HEK293 (cell line): ENCODE measurements around the gene POU2AF3.

Source experiments
- CTCF ChIA-PET: fragments of 350-600 bp; formaldehyde crosslinking; extraction: SDS; loops from one replicate; lab custom pipeline; 2021; ENCODE audit warnings: antibody characterized with exemption; lab: Yijun Ruan, JAX
- POLR2A ChIA-PET: fragments of 300-600 bp; formaldehyde crosslinking; extraction: SDS; loops from one replicate; lab custom pipeline; 2020; ENCODE audit warnings: antibody characterized with exemption, inconsistent platforms; lab: Yijun Ruan, JAX
- H3K27ac ChIP-seq: fragments of 200-500 bp; sonication (Bioruptor generic); 2 replicates; pipeline ENCODE4 v1.5.1; 2014; ENCODE audit warnings: low read depth, low read length, control low read depth, inconsistent platforms; ENCODE audit errors: extremely low read depth
- H3K36me3 ChIP-seq, 2 experiments: fragments of 200-500 bp in 1 of 2; sonication (Bioruptor generic) in 1 of 2; 1 replicate in 1 of 2; 2 replicates in 1 of 2; pipeline ENCODE4 v1.5.1; 2014 to 2017; ENCODE audit warnings: inconsistent platforms in 2 of 2, low read length in 2 of 2; ENCODE audit not compliant: control insufficient read depth in 2 of 2, insufficient read depth in 1 of 2
- H3K4me1 ChIP-seq: fragments of 200-500 bp; sonication (Bioruptor generic); 2 replicates; pipeline ENCODE4 v1.5.1; 2014; ENCODE audit warnings: mild to moderate bottlenecking, low read length, inconsistent platforms; ENCODE audit not compliant: control insufficient read depth, insufficient read depth
- H3K4me3 ChIP-seq: 2 replicates; pipeline ENCODE4 v1.5.1; 2011; ENCODE audit warnings: low read depth, mild to moderate bottlenecking, control low read depth, low read length, moderate library complexity
- H3K9me3 ChIP-seq: fragments of 200-500 bp; sonication (Bioruptor generic); 2 replicates; pipeline ENCODE4 v1.5.1; 2014; ENCODE audit warnings: low read depth, low read length, inconsistent platforms; ENCODE audit not compliant: control insufficient read depth, insufficient read depth
- BCL11B ChIP-seq: fragments of 450-650 bp; formaldehyde crosslinking; IDR thresholded peaks from 2 replicates; pipeline ENCODE4 v1.5.1; 2016; ENCODE audit warnings: low read depth, missing biosample characterization, missing genetic modification characterization
- HOXA7 ChIP-seq: sonication (generic); formaldehyde crosslinking; IDR thresholded peaks from 2 replicates; pipeline ENCODE4 v1.8.1; 2022; ENCODE audit warnings: missing genetic modification reagents, borderline replicate concordance
- KLF9 ChIP-seq: fragments of 450-650 bp; formaldehyde crosslinking; IDR thresholded peaks from 2 replicates; pipeline ENCODE4 v1.5.1; 2016; ENCODE audit warnings: missing biosample characterization, missing genetic modification characterization, low read depth
- OSR2 ChIP-seq: fragments of 450-650 bp; formaldehyde crosslinking; IDR thresholded peaks from 2 replicates; pipeline ENCODE4 v1.5.1; 2016; ENCODE audit warnings: missing biosample characterization, missing genetic modification characterization
- YY2 ChIP-seq: fragments of 450-650 bp; formaldehyde crosslinking; IDR thresholded peaks from 2 replicates; pipeline ENCODE4 v1.5.1; 2016; ENCODE audit warnings: missing biosample characterization, missing genetic modification characterization
- ZNF112 ChIP-seq: fragments of 450-650 bp; formaldehyde crosslinking; IDR thresholded peaks from 2 replicates; pipeline ENCODE4 v1.5.0; 2017; ENCODE audit warnings: missing biosample characterization, missing genetic modification characterization
- ZNF114 ChIP-seq: fragments of 450-650 bp; formaldehyde crosslinking; IDR thresholded peaks from 2 replicates; pipeline ENCODE4 v1.5.0; 2017; ENCODE audit warnings: missing biosample characterization, missing genetic modification characterization
- ZNF146 ChIP-seq: fragments of 450-650 bp; formaldehyde crosslinking; IDR thresholded peaks from 2 replicates; pipeline ENCODE4 v1.5.1; 2016; ENCODE audit warnings: missing biosample characterization, missing genetic modification characterization
- ZNF169 ChIP-seq: fragments of 450-650 bp; formaldehyde crosslinking; IDR thresholded peaks from 2 replicates; pipeline ENCODE4 v1.5.1; 2016; ENCODE audit warnings: missing biosample characterization, missing genetic modification characterization
- ZNF211 ChIP-seq: fragments of 450-650 bp; formaldehyde crosslinking; IDR thresholded peaks from 2 replicates; pipeline ENCODE4 v1.5.1; 2016; ENCODE audit warnings: low read depth, missing biosample characterization, missing genetic modification characterization
- ZNF248 ChIP-seq: fragments of 450-650 bp; formaldehyde crosslinking; IDR thresholded peaks from 2 replicates; pipeline ENCODE4 v1.5.1; 2017; ENCODE audit warnings: missing biosample characterization, missing genetic modification characterization
- ZNF274 ChIP-seq, 2 experiments: fragments of 200-500 bp in 1 of 2; fragments of 450-650 bp in 1 of 2; sonication (Bioruptor generic) in 1 of 2; formaldehyde crosslinking in 1 of 2; IDR thresholded peaks; 2 replicates each; pipeline versions ENCODE4 v1.5.1 to v1.6.1; 2014 to 2016; ENCODE audit warnings: borderline replicate concordance in 1 of 2, inconsistent platforms in 1 of 2, low read length in 1 of 2, missing biosample characterization in 1 of 2, missing genetic modification characterization in 1 of 2
- ZNF335 ChIP-seq: fragments of 450-650 bp; formaldehyde crosslinking; conservative IDR thresholded peaks from 2 replicates; pipeline ENCODE4 v1.5.1; 2016; ENCODE audit warnings: missing biosample characterization, missing genetic modification characterization
- ZNF350 ChIP-seq: fragments of 450-650 bp; formaldehyde crosslinking; IDR thresholded peaks from 2 replicates; pipeline ENCODE4 v1.5.0; 2017; ENCODE audit warnings: missing biosample characterization, mild to moderate bottlenecking, missing genetic modification characterization
- ZNF416 ChIP-seq: fragments of 450-650 bp; formaldehyde crosslinking; IDR thresholded peaks from 2 replicates; pipeline ENCODE4 v1.5.1; 2016; ENCODE audit warnings: missing biosample characterization, missing genetic modification characterization
- ZNF426 ChIP-seq: fragments of 450-650 bp; formaldehyde crosslinking; IDR thresholded peaks from 2 replicates; pipeline ENCODE4 v1.5.1; 2017; ENCODE audit warnings: missing biosample characterization, missing genetic modification characterization, mild to moderate bottlenecking, inconsistent platforms, moderate library complexity
- ZNF629 ChIP-seq: fragments of 450-650 bp; formaldehyde crosslinking; IDR thresholded peaks from 2 replicates; pipeline ENCODE4 v1.5.1; 2017; ENCODE audit warnings: missing biosample characterization, missing genetic modification characterization
- ZNF660 ChIP-seq: fragments of 450-650 bp; IDR thresholded peaks from 2 replicates; pipeline ENCODE4 v1.5.1; 2018; ENCODE audit warnings: missing biosample characterization, mild to moderate bottlenecking, missing genetic modification characterization
- ZNF777 ChIP-seq: fragments of 450-650 bp; formaldehyde crosslinking; IDR thresholded peaks from 2 replicates; pipeline ENCODE4 v1.5.1; 2017; ENCODE audit warnings: missing biosample characterization, missing genetic modification characterization, borderline replicate concordance
- TF ChIP-seq, protein P1 (sequence below): fragments of 450-650 bp; formaldehyde crosslinking; optimal IDR thresholded peaks from 2 replicates; pipeline ENCODE3; 2016; ENCODE audit warnings: missing biosample characterization, mild to moderate bottlenecking, missing genetic modification characterization
- TF ChIP-seq, protein P2 (sequence below): fragments of 450-650 bp; formaldehyde crosslinking; IDR thresholded peaks from 2 replicates; pipeline ENCODE4 v1.5.1; 2016; ENCODE audit warnings: missing biosample characterization, missing genetic modification characterization
- TF ChIP-seq, protein P3 (sequence below): fragments of 450-650 bp; formaldehyde crosslinking; IDR thresholded peaks from 2 replicates; pipeline ENCODE4 v1.5.1; 2017; ENCODE audit warnings: missing biosample characterization, missing genetic modification characterization
- TF ChIP-seq, protein P4 (sequence below): fragments of 450-650 bp; formaldehyde crosslinking; IDR thresholded peaks from 2 replicates; pipeline ENCODE4 v1.5.1; 2016; ENCODE audit warnings: missing biosample characterization, missing genetic modification characterization
- TF ChIP-seq, protein P5 (sequence below): fragments of 450-650 bp; formaldehyde crosslinking; IDR thresholded peaks from 2 replicates; pipeline ENCODE4 v1.5.1; 2016; ENCODE audit warnings: missing biosample characterization, missing genetic modification characterization
- TF ChIP-seq, protein P6 (sequence below): fragments of 450-650 bp; formaldehyde crosslinking; IDR thresholded peaks from 2 replicates; pipeline ENCODE4 v1.5.1; 2016; ENCODE audit warnings: missing biosample characterization, missing genetic modification characterization

Gene POU2AF3

DNA sequence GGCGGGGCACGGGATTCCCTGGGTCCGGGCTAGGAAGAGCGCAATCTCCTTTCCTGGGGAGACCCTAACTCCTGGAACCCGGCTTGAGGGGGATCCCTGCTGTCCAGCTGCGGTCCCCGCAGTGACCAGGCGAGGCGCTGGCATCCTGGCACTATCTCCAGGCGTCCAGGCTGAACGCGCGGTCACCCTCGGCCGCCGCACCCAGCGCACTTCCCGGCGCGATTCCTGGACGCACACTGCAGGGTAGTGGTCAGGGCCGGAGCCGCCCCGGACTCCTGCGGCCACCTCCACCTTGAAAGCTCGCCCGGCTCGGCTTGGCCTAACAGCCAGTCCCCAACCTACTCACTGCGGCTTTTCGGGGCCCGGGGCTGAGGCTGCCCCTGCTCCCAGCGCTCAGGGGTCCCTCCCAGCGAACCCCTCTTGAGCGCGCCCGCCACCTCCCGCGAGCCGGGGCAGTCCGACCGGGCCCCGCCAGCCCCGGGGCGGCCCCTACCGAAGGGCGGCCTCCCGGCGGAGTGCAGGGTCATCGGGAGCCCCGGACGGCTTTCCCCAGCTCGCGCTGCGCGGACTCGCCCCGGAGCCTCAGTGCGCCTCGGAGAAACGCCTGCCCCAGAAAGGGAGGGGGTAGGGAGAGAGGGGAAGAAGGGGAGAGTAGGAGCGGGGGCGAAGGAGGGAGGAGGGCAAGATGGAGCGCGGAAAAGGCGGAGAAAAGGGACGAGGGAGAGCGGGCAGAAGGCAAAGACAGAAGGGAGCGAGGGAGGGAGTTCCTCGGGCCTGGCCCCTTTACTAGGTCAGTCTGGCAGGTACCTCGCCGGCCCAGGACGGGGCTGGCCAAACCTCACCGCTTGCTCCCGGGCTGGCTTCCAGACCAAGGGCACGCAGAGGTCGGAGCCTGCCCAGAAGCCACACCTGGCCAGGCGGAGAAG, 1.0 kb downstream of the POU2AF3 start (continued):
- no peak for TF ChIP-seq ZNF274 (IDR thresholded peaks at IDR 0.05; ENCODE audit: low read length)
- TF ChIP-seq ZNF274 (tag by site-specific recombination; IDR thresholded peaks at IDR 0.05; ENCODE audit: borderline replicate concordance), result no peak
- TF ChIP-seq ZNF335 (tag by site-specific recombination), result peak; percentile 75
- TF ChIP-seq YY2 (tag by site-specific recombination), result no peak
- TF ChIP-seq ZNF169 (tag by site-specific recombination), result no peak
- TF ChIP-seq ZNF660 (tag by site-specific recombination), result no peak
- no peak for TF ChIP-seq ZNF629 (tag by site-specific recombination)
- TF ChIP-seq ZNF416, result no peak
- no peak for TF ChIP-seq HOXA7 (CRISPR knock-in tag)
- TF ChIP-seq, protein P1, sequence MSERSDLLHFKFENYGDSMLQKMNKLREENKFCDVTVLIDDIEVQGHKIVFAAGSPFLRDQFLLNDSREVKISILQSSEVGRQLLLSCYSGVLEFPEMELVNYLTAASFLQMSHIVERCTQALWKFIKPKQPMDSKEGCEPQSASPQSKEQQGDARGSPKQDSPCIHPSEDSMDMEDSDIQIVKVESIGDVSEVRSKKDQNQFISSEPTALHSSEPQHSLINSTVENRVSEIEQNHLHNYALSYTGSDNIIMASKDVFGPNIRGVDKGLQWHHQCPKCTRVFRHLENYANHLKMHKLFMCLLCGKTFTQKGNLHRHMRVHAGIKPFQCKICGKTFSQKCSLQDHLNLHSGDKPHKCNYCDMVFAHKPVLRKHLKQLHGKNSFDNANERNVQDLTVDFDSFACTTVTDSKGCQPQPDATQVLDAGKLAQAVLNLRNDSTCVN, result peak; percentile 35
- no peak for TF ChIP-seq ZNF426 (tag by site-specific recombination)
- TF ChIP-seq, protein P2, sequence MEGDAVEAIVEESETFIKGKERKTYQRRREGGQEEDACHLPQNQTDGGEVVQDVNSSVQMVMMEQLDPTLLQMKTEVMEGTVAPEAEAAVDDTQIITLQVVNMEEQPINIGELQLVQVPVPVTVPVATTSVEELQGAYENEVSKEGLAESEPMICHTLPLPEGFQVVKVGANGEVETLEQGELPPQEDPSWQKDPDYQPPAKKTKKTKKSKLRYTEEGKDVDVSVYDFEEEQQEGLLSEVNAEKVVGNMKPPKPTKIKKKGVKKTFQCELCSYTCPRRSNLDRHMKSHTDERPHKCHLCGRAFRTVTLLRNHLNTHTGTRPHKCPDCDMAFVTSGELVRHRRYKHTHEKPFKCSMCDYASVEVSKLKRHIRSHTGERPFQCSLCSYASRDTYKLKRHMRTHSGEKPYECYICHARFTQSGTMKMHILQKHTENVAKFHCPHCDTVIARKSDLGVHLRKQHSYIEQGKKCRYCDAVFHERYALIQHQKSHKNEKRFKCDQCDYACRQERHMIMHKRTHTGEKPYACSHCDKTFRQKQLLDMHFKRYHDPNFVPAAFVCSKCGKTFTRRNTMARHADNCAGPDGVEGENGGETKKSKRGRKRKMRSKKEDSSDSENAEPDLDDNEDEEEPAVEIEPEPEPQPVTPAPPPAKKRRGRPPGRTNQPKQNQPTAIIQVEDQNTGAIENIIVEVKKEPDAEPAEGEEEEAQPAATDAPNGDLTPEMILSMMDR (tag by site-specific recombination), result peak; percentile 39; the same call in 1 of the 2 replicates
- TF ChIP-seq, protein P3, sequence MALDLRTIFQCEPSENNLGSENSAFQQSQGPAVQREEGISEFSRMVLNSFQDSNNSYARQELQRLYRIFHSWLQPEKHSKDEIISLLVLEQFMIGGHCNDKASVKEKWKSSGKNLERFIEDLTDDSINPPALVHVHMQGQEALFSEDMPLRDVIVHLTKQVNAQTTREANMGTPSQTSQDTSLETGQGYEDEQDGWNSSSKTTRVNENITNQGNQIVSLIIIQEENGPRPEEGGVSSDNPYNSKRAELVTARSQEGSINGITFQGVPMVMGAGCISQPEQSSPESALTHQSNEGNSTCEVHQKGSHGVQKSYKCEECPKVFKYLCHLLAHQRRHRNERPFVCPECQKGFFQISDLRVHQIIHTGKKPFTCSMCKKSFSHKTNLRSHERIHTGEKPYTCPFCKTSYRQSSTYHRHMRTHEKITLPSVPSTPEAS (tag by site-specific recombination), result no peak

DNA sequence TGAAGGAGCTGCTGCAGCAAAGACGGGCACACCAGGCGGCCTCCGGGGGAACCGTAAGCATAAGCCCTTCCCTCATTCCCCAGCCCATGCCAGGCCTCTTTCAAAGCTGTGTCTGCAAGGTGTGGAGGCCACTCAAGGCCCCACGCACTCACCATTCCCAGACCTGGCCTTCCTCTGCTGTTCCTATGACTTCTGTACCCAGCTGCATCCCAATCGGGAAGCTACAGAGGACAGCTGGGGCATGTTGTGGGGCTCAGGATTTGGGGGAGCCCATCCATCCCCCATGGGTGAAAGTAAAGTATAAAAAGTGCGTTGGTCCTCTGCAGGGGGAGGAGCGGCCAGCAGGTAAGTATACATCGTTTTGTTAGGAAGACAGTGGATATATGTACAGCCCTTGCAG, 2.2 kb downstream of the POU2AF3 start:
- POLR2A ChIA-PET, result no interaction called here
- Histone ChIP-seq H3K4me1 (no peaks in the 10 kb centered on the region), H3K9me3 (no peaks in the 10 kb centered on the region), H3K4me3 (no peak overlapping the region), H3K27ac (no peak overlapping the region), H3K36me3 (no peaks in the 10 kb centered on the region)
- CTCF ChIA-PET, result no interaction called here
- TF ChIP-seq ZNF211 (tag by site-specific recombination) (no peak), KLF9 (tag by site-specific recombination) (no peak), ZNF777 (tag by site-specific recombination) (no peak), ZNF350 (tag by site-specific recombination) (no peak), OSR2 (no peak), ZNF248 (no peak), ZNF112 (no peak), ZNF114 (no peak), BCL11B (tag by site-specific recombination) (no peak), ZNF416 (no peak), ZNF146 (tag by site-specific recombination) (no peak)
- TF ChIP-seq, protein P3 (tag by site-specific recombination), result no peak
- TF ChIP-seq, protein P4, sequence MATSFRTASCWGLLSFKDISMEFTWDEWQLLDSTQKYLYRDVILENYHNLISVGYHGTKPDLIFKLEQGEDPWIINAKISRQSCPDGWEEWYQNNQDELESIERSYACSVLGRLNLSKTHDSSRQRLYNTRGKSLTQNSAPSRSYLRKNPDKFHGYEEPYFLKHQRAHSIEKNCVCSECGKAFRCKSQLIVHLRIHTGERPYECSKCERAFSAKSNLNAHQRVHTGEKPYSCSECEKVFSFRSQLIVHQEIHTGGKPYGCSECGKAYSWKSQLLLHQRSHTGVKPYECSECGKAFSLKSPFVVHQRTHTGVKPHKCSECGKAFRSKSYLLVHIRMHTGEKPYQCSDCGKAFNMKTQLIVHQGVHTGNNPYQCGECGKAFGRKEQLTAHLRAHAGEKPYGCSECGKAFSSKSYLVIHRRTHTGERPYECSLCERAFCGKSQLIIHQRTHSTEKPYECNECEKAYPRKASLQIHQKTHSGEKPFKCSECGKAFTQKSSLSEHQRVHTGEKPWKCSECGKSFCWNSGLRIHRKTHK (tag by site-specific recombination), result no peak
- TF ChIP-seq, protein P5, sequence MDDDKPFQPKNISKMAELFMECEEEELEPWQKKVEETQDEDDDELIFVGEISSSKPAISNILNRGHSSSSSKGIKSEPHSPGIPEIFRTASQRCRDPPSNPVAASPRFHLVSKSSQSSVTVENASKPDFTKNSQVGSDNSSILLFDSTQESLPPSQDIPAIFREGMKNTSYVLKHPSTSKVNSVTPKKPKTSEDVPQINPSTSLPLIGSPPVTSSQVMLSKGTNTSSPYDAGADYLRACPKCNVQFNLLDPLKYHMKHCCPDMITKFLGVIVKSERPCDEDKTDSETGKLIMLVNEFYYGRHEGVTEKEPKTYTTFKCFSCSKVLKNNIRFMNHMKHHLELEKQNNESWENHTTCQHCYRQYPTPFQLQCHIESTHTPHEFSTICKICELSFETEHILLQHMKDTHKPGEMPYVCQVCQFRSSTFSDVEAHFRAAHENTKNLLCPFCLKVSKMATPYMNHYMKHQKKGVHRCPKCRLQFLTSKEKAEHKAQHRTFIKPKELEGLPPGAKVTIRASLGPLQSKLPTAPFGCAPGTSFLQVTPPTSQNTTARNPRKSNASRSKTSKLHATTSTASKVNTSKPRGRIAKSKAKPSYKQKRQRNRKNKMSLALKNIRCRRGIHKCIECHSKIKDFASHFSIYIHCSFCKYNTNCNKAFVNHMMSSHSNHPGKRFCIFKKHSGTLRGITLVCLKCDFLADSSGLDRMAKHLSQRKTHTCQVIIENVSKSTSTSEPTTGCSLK (tag by site-specific recombination), result no peak
- TF ChIP-seq, protein P6, sequence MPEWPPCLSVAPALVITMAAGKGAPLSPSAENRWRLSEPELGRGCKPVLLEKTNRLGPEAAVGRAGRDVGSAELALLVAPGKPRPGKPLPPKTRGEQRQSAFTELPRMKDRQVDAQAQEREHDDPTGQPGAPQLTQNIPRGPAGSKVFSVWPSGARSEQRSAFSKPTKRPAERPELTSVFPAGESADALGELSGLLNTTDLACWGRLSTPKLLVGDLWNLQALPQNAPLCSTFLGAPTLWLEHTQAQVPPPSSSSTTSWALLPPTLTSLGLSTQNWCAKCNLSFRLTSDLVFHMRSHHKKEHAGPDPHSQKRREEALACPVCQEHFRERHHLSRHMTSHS, result no peak
